ENCODE data around the gene SLC22A31.
"Not testable (repeated sequence)": the region's sequence is repeated elsewhere in the genome, so short reads cannot be mapped to it uniquely, and the experiment has no call there.

The SLC22A31 gene

DNA sequence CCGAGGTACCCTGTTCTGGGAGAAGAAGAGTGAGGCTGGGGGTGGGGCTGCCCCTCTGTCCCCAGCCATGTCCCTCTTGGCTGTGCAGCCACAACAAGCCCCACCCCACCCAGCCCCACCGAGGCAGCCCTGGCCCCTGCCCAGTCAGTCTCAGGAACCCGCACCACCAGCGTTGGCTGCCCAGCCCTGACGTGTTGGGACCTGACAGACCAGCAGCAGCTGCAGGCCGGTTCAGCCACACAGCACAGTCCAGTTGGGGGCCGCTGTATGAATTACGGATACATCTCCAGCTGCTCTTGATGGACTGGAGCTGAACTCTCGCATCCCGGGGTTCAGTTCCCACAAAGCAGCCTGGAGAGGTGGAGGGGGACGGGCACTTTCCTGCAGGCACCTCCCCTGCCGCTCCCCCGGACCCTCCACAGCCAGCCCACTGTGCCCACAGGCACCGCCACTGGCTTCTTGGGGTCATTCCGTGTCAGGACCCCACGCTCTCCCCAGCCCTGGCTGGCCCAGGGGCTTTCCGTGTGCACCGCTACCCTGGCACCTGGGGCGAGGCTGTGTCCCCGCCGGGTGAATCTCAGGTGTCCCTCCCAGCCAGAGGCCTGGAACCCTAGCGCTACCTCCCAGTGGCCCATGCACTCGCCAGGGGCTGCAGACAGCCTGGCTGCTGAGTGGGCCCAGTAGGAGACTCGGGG is 21.7 kb downstream of the SLC22A31 start:
- no peak for FAIRE-seq

DNA sequence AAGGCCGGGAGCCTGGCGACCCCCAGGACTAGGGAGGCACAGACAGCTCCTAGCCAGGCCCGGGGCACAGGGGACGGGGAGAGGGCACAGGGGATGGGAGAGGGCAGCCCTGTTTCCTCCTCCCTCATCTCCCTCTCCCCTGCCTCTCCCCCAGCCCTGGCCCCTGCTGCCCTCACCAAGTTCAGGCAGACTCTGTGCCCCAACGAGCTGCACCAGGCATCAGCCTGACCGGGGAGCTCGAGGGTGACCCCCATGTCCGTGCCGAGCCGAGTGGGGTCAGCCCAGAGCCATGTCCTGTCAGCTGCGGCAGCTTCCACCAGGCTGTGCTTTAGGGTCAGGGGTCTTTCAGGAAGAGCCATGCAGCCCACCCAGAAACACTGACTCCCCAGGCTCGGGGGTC is 22.8 kb downstream of the SLC22A31 start:
- FAIRE-seq = no peak

DNA sequence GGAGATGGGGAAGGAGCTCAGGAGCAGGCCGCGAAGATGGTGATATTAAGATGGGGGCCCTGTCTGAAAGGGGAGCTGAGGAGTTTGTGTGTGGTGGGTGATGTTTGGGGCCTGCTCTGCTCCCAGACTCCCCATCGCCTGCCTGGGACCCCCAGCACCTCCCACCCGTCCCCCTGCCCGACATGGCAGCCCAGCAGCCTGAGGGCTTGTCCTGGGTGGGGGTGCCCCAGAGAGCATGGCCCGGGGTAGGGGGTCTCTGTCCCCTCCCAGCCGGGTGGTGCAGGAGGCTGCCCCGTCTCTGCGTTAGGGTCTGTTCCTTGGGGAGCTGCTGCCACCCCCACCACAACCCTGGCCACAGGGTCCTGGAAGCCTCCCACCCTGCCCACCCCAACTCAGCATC is 23.6 kb downstream of the SLC22A31 start:
- FAIRE-seq = no peak

DNA sequence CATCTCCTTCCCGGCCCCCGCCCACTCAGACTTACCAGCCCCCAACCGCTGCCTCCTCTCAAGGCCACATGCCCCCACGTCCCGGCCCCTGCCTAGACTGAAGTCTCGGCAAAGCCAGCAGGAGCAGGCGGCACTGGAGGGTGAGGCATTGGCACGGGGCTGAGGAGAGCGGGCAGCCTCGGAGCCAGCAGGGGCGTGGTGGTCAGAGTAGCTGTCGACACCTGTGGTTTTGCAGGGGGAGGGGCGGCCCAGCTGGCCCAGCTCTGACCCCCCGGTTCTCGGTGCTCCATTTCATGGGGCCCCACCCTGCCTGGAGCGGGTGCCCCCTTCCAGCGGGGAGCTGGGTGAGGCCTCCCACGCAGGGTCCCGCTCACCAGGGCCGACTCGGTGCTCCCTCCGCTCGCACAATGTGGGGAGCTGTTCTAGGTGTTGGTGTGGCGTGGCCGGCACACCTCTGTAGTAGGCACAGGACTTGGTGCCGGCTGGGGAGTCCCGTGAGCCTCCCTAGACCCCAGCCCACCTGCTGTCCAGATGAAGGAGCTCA is 24.1 kb downstream of the SLC22A31 start:
- FAIRE-seq = no peak

DNA sequence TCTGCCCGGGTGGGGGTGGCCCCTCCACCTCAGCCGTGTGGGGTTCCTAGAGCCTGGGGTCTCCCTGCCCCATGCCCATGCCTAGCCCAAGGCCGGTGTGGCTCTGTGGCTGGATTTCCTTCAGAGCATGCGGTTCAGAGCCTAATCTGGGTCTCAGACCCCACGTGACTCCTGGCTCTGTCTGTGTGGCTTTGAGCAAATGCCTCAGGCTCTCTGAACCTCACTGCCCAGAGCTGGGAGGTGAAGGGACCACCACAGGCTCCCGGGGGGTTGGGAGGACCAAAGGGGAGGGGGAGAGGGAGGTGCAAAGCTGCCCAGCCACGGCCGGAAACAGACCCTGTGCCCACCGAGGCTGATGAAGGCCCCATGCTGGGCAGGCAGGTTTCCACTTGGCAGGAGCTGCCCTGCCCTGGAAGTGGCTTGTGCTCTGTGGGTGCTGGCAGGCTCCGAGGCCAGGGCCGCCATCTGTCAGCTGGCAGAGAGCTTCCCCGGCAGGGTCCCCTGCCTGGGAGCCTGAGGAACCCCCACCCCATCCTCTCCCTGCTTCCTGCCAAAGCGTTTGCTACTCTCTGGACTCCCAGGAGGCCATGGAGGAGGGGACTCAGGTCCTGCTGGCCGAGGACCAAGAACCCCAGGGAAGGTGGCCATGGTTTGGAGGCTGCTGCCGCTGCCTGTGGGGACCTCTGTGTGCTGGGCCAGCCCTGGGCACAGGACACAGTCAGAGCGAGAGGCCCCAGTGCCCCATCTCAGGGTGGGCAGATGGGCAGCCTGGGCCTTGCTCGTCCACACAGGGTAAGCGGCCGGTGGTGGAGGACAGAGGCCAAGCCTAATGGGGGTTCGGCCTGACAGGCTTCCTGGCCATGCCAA is 24.8 kb downstream of the SLC22A31 start:
- no peak for FAIRE-seq

DNA sequence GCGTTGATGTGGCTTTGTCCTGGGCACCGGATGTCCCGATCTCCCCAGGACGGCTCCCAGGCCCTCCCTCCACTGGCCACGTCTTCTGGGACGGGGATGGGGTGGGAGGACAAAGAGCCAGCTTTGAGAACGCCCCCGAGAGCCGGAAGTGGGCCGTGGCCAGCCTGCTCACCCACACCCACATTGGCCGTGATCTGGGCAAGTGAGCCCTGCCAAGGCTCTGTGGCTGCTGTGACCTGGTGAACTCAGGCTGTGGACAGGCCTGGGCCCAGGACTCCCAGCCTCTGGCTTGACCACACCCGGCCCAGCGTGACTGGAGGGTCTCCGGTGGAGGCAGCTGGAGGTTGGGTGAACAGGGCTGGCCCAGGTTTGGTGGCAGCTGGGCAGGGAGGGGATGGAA is 25.5 kb downstream of the SLC22A31 start:
- FAIRE-seq = no peak

DNA sequence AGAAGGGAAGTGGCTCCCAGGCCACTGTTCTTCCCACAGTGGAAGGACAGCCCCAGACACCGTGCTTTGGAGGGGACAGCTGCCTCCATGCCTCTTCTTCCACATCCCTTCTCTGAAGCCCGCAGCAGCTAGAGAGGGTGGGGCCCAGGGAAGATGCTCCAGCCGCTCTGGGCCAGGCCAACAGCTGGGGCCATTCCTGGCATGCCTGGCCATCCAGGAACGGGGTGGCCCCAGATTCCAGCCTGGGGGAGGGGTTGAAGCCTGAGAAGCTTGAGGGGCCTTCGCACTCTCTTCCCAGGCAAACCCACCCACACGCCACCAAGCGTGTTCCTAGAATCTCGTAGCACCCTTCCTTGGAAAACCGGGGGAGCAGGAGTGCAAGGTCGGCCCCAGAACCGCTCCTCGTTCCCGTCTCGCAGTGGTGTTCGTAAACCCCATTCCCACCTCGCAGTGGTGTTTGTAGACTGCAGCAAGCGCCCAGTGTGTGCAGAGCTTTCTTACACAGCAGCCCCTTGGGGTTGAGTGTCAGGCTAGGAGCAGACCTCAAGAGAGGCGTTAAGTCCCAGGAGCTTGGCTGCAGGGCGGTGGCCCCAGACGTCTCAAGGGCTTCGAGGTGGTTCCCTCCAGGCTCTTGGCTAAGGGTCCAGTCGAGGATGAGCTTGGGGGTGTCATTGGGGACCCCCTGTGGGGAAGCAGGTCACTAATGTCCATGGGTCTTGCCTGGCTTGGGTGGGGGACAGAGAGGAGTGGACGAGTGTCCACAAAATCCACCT is 26.1 kb downstream of the SLC22A31 start:
- no peak for FAIRE-seq

DNA sequence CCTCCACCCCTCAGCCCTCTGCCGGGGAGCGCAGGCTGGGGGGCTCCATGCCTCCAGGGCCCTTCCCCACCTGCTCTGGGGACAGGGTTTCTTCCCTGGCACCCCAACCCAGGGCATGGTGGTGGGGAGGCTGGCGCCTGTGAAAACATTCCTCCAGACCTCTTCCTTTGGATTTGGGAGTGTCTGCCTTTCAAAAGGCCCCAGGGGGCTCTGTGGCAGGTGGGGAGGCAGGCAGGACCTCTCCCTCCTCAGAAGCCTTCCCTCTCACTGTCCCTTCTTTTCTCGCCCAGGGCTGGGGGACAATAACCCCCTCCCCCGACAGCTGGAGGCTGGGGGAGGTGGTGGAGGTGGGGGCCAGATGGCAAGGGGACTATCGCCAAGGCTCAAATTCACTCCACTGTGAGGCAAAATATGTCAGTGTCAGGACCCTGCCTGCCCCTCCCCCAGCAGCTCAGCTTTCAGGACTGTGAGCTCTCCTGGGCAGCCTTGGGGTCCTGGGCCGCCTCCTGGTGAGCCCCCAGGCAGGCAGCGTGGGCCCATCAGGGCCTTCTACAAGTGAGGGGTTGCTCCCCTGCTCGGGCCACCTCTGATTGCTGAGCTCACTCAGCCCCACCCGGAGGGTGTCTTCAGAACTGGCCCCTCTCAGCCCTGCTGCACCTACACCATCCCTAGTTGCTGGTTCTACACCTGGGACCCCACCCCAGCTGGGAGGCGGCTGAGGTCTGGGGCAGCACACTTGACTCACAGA is 27.0 kb downstream of the SLC22A31 start:
- FAIRE-seq = no peak

DNA sequence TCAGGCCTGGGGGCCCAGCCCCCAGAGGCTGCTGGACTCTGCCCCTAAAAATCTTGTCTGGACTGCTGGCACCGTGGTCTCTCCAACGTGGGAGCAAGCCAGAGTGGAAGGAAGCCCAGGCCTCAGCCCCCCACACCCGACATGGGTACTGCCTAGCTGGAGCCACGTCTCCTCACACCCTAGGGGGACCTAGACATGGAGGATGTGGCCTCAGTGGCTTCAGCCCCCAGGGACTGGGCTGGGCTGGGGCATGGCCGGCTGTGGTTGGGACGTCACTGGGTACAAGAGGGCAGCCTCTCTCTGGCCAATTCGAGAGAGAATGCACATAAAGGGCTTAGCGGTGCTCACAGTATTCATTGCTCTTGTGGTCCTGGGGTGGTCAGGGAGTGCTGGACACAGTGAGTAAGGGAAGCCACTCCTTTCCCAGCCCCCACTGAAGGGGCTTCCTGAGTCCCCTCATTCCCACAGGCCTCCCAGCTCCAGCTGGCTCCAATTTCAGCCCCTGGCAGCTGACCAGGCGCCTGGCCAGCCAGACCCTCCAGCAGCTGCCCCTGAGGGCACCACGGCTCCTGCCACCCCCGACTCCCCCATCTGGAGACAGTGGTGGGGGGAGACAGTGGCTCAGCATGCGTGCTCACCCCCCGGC is 27.7 kb downstream of the SLC22A31 start:
- FAIRE-seq = no peak

DNA sequence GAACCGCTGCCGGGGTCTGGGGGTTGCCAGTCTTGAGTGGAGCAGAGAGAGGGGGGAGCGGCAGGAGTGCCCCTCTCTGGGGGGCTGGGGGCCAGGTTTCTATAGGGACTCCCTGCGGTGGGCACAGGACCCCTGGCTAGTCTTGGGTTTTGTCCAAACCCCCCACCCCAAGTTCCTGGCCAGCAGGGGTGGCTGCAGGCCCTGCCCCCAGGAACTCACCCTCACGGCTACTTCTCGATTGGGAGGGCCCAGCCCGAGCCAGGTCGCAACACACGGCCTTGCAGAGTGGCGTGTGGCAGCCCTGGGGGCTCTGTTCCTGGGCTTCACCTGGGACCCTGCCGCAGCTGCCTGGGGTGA is 28.2 kb downstream of the SLC22A31 start:
- no peak for FAIRE-seq

DNA sequence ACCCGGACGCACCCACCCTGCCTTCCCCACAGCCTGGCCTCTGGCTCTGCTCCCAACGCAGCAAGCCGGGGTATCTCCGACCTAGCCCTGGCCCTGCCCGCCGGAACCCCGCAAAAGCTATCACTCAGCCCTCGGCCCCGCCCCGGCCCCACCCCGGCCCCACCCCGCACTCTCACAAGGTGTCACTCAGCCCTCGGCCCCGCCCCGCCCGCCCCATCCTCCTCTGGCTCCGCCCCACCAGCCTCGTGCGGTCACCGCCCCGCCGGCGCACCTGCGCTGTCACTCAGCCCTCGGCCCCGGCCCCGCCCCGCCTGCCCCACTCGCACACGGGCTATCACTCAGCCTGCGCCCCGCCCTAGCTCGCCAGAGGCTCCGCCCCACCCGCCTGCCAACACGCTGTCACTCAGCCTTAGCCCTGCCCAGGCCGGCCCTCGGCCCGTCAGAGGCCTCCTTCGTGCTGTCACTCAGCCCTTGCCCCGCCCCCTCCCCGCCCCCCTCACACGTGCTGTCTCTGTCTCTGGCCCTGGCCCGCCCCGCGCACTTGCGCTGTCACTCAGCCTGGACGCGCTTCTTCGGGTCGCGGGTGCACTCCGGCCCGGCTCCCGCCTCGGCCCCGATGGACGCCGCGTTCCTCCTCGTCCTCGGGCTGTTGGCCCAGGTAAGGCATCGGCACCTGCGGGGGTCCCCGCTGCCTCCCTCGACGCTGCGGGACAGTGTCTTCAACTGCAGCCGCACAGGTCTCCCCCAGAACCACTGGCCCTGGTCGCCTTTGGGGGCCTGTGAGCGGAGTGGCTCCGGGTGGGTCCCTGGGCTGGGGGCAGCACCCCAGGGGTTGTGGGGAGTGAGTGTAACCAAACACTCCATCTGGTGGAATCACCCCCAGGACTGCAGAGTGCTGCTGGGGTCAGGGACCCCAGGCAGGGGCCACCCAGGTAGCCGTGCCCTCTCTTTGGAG is 28.8 kb downstream of the SLC22A31 start, which contains the start of gene CDH15:
Gene CDH15 (plus strand): TSS at position 533 of the 955 bp plus-strand sequence. CDS start 84 bp downstream, at position 617.
- FAIRE-seq = no peak

DNA sequence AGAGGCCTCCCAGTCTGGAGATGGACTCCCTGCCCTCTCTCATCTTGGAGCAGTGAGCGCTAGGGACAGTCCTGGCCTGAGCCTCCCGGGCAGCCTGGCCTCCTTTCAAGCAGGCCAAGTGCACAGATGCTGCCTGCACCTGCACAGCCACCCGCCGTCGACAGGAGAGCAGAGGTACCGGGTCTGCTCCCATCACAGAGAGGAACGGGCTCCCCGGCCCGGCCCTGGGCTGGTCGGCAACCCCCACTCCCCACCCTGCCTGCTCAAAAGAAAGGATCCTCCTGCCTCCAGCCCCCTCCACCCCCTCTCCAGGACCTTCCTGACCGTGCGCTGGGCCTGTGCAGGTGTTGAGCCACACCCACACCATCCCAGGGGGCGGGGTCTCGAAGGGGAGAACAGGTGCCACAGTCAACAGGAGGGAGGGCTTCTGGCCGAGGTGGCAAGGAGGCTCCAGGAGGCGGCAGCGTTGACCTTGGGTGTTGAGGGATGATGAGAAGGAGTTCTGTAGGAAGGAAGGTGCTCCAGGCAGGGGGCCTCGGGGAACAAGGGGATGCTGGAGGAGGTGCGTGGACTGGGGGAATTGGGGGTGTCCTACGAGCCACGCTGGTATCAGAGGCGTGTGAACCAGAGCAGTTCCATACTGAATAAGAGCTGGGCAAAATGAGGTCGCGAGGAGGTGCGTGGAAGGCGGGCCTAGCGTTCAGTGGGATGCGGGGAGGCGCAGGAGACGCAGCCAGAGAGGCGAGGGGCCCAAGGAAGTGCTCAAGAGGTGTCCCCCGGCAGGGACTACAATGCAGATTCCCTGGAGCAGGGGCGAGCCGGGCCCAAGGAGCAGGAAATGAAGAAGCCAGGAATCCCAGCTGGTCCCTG is 29.8 kb downstream of the SLC22A31 start:
- no peak for FAIRE-seq

DNA sequence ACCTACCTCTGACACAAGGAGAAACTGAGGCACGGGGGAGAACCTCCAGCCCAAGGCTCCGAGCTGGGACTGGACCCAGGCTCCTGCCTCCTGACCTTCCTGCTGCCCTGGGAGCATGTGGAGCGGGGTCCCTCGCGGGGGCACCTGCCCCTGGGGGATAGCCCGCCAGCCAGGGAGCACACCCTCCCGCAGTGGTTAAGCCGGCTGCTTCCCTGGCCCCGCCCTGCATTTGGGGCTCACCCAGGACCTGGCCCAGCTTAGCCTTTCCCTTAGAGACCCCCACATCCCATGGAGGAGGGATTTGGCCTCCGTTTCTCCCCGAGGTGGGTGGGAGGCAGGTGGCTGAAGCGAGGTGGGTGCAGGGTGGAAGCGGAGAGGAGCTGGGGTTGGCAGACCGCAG is 30.6 kb downstream of the SLC22A31 start:
- FAIRE-seq = no peak

DNA sequence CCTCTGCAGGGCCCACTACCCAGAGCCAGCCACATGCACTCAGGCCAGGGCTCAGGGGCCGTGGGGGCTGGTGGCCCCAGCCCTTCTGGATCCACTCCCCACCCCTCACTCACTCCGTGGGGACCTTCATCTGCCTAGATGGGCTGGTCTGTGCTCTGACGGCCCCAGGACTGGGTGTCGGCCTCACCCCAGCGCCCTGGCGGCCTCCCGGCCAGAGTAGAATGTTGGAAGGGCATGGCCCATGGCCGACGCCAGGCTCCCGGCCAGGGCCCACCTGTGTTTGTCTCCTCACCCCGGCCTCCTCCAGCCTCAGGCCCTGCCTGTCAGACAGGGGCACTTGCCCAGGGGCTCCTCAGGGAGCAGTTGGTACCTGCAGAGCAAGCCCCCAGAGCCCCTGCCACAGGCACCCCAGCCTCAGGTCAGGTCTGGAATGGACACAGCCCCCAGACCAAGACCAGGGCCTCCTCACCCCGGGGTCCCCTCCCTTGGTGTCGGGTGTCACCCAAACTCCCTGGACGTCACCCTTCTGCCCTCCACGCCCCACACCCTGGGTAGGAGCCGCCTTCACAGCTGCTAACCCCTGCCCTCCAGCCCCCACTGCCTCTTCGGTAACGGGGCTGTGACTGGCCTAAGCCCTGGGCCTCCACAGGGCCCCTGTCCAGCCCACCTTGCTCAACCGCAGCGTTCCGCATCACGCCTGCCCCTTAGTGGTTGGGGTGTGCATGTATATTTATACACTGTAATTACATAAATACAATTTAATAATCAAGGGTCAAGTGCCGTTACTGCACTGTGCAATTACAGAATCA is 31.8 kb downstream of the SLC22A31 start:
- FAIRE-seq = no peak

DNA sequence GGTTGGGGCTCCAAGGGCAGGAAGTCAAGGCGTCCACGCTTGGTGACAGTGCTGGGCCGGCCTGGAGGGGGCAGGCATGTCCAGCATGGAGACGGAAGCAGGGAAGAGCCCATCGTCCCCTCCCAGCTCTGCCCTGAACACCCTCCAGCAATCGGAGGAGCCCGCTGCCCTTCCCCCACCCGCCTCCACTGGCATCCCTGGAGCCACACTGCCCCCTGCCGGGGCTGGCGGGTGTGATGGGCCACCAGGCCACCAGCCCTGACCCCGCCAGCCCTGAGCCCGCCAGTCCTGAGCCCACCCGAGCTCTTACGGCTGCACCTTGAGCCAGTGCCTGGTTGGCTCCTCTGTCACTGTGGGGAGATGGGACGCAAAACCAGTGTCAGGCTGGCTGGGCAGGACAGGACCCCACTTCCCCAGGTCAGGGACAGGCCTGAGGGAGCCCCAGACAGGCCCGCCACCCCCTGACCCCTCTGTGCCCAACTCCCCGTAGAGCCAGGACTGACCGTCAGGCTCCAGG is 32.9 kb downstream of the SLC22A31 start:
- no peak for FAIRE-seq

DNA sequence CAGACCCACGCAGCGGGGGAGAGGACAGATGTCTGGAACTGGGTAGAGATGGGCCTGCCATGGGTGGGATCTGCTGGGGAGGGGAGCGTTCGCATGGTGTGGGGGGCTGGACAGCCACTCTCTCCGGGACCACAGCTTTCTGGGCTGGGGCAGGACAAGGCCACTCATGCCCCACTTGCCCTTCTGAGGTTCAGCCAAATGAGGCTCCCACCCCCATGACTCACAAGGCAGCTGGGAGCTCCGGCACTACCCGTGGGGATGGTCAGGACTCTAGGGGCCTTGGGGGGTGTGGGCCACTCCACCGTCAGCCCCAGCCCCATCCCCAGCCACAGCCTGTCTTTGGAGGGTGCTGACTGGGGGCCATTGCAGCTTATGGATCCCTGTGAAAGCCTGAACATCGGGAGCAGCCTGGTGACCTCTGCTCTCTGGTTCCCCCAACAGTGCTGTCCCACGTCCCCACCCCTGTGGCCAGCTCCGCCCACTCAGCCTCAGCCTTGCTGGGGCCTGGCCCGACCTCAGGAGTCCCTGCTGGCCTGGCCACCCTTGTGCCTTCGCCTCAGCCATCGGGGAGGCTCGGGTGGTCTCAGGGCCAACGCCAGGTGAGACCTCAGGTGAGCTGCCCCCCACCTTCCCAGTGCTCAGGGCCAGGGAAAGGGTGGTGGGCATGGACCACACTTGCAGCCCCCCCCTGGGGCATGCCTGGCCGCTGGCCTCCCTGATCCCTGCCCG is 33.5 kb downstream of the SLC22A31 start:
- no peak for FAIRE-seq

DNA sequence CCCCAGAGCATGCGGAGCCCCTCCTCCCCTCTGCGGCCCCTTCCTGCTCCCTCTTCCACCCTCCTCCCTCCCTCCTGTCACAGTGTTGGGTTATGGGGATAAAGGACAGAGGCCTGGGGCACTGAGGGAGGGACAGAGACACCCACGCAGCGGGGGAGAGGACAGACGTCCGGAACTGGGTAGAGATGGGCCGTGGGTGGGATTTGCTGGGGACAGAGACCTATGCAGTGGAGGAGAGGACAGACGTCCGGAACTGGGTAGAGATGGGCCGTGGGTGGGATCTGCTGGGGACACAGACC is 34.7 kb downstream of the SLC22A31 start:
- FAIRE-seq = not testable (repeated sequence)
